ENCODE measurements around the gene FAM200B. TPM values are rescaled to one million over a fixed set of nuclear protein-coding genes. Genes with fewer than 3 reads are reported as not detected.

Gene FAM200B
- total RNA-seq, 4 donors from 2014 or later = 40.4 to 88.5 (median 71.2) TPM

DNA sequence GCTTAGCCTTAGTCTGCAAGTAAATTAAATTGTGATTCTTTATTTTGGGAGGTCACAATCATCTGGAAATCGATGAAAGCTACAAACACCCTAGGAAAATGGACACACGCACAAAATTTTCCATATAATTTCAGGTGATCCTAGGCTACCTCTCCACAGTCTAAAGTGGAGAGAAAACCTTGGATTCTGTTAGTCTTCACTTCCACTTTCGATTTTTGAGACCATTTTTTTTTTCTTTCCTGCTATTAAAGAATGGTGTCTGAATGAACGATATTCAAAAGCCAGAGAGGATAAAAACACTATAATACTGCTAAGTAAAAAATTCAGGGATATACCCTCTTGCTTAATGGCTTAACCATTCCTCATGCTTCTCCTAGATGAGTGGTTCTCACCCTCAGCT lies 28.2 kb upstream of the FAM200B start:
- TF ChIP-seq CTCF (IDR thresholded peaks at IDR 0.05) (no peak), POLR2AphosphoS5 (IDR thresholded peaks at IDR 0.05) (no peak), EP300 (IDR thresholded peaks at IDR 0.05) (no peak), POLR2A (IDR thresholded peaks at IDR 0.05; ENCODE audit: low read depth) (no peak)
- Histone ChIP-seq H3K27me3 (no peaks in the 10 kb centered on the region), H3K27ac (replicated peaks in 1 of 4) (peak overlapping the region; percentile 95 to 99 (median 98)), H3K36me3 (no peaks in the 10 kb centered on the region), H3K4me3 (peak overlapping the region; percentile 77 to 89 (median 88)), H3K9me3 (no peaks in the 10 kb centered on the region), H3K4me1 (peaks cover 47 to 68% (median 66%) of the 10 kb centered on the region in 4 donors)
- 13% methylated on average over 4 of the region's 4 CpGs for WGBS
- DNase-seq (ENCODE audit: extremely low spot score) = no peak
- intact Hi-C loops (cut with DNase I) = loop anchor here (10.0 kb wide), 1 partner anchor 649 kb away; the partner anchor contains the start of gene CPEB2

- Histone ChIP-seq H3K27me3 (no peaks in the 10 kb centered on the region), H3K9me3 (no peaks in the 10 kb centered on the region), H3K4me3 (peak overlapping the region; percentile 77 to 89 (median 88)), H3K36me3 (no peaks in the 10 kb centered on the region), H3K4me1 (peaks cover 45 to 61% (median 60%) of the 10 kb centered on the region in 4 donors), H3K27ac (replicated peaks in 1 of 4) (peak overlapping the region; percentile 95 to 99 (median 98))
- intact Hi-C loops (cut with DNase I) = loop anchor here (10.0 kb wide), 1 partner anchor 649 kb away; the partner anchor contains the start of gene CPEB2
- TF ChIP-seq EP300 (IDR thresholded peaks at IDR 0.05) (no peak), CTCF (IDR thresholded peaks at IDR 0.05) (no peak), POLR2A (IDR thresholded peaks at IDR 0.05; ENCODE audit: low read depth) (no peak), POLR2AphosphoS5 (IDR thresholded peaks at IDR 0.05) (no peak)
- no peak for DNase-seq (ENCODE audit: extremely low spot score)
- 2% methylated on average over 7 of the region's 7 CpGs for WGBS
These were observed 27.6 kb upstream of the FAM200B start for GRCh38 chr4:15653864-15654592.

- H3K9me3 ChIP-seq = no peaks in the 10 kb centered on the region
- peaks cover 42 to 55% (median 54%) of the 10 kb centered on the region in 4 donors for H3K4me1 ChIP-seq
- WGBS = 0% methylated on average over 10 of the region's 66 CpGs
- intact Hi-C loops (cut with DNase I) = loop anchor here (10.0 kb wide), 1 partner anchor 650 kb away; the partner anchor contains the start of gene CPEB2
- H3K4me3 ChIP-seq = peak overlapping the region; percentile 77 to 89 (median 88)
- TF ChIP-seq POLR2AphosphoS5 (IDR thresholded peaks at IDR 0.05) (peak in 1 of 2 donors; percentile 38), EP300 (IDR thresholded peaks at IDR 0.05) (no peak)
- peak overlapping the region; percentile 95 to 99 (median 98) for H3K27ac ChIP-seq (replicated peaks in 1 of 4)
- H3K36me3 ChIP-seq = no peaks in the 10 kb centered on the region
- DNase-seq (ENCODE audit: extremely low spot score) = no peak
- no peaks in the 10 kb centered on the region for H3K27me3 ChIP-seq
These were observed 26.9 kb upstream of the FAM200B start for GRCh38 chr4:15654593-15655222.

DNA sequence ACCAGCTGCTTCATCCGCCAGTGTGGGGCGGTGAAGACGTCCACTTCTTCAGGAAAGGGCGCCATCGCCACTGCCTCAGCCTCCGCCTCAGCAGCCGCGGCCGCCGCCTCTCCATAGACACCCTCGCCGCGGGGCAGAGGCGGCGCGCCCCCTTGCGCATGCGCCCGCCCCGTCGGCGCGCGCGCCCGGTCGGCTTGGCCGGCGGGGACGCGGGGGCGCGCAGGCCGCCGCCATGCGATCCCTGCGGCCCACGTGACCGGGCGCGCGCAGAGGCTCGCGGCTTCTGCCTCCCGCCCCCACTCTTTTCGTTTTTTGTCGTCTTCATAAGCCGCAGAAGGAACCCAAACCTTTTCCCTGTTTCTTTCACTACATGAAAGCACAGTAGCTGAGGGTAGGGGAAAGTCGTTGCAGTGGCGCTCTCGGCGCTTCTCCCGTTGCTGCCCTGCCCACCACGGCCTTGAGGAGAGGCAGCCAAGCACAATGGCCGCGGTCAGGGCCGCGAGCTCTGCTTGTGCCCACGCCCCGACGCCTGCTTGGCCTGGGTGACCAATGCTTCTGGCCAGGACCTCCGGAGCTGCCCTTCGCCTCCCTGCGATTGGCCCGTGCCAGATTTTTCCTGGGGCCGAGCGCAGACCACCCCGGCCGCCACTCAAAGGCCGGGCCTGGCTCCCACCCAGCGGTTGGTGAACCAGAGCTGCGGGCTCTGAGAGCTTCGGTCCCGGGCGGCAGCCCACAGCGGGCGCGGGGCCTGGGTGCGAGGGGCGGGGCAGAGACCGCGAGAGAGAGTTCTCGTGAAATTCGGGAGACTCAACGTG lies 26.2 kb upstream of the FAM200B start, which contains the start of gene FBXL5:
TSS of gene FBXL5 (minus strand) at position 135 of the 815 bp plus-strand sequence. CDS start at position 65, 70 bp downstream.
- WGBS = 5% methylated on average over 67 of the region's 85 CpGs
- no peaks in the 10 kb centered on the region for H3K27me3 ChIP-seq
- TF ChIP-seq POLR2AphosphoS5 (IDR thresholded peaks at IDR 0.05) (peak; percentile 74 to 95), CTCF (IDR thresholded peaks at IDR 0.05) (no peak)
- peak; percentile 93 for DNase-seq (ENCODE audit: extremely low spot score)
- H3K4me1 ChIP-seq = peaks cover 35 to 47% (median 46%) of the 10 kb centered on the region in 4 donors
- H3K27ac ChIP-seq (replicated peaks in 1 of 4) = peak within 1 kb of the TSS; percentile 95 to 99 (median 98)
- H3K36me3 ChIP-seq = no peaks in the 10 kb centered on the region
- peak within 1 kb of the TSS; percentile 77 to 89 (median 88) for H3K4me3 ChIP-seq
- intact Hi-C loops (cut with DNase I) = loop anchor here (10.0 kb wide), 1 partner anchor 651 kb away; the partner anchor contains the start of gene CPEB2
- H3K9me3 ChIP-seq = no peaks in the 10 kb centered on the region

Measured in esophagus muscularis mucosa (tissue), 4 donors.